Kidney capillary endothelial cell (primary cell): Measurements from ENCODE around the gene MTERF4.

ENCODE experiments used
- DNase-seq: peaks from one replicate; pipeline ENCODE4 v3.0.0-alpha.2; 2018; ENCODE audit warnings: low spot score

Gene MTERF4

GRCh38 chr2:241133436-241133820 is 31.3 kb upstream of the MTERF4 start:
- no peak for DNase-seq

GRCh38 chr2:241132538-241133435 is 30.7 kb upstream of the MTERF4 start:
- DNase-seq: no peak

DNA sequence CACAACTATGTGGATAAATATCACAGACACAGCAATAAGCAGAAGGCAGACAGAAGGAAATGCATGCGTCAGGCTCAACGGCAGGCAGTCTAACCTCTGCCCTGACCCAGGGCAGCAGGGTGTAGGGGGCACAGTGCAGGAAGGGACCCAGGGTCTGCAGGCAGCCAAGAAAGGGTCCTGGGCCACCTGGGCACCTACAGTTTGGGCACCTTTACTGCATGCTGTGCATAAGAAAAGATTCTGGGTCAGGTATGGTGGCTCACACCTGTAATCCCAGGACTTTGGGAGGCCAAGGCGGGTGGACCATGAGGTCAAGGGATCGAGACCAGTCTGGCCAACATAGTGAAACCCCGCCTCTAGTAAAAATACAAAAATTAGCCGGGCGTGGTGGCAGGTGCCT is 29.4 kb upstream of the MTERF4 start:
- DNase-seq: no peak

DNA sequence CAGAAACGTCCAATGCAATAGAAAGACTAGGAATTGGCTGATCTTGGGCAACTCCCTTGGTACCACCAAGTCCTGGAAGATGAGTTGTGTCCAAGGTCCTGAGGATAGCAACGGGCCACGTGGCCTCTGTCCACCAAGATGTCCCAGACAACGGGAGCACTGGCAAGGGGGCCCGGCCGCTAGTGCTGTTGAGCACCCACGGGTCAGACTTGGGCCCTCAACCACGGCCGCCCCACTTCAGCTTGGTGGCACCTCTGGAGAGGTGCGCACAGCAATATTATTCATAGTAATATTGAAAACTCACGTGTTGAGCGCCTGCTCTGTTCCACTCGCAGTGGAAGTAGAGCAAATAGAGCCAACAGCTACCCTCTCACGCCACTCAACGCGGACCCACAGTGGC is 28.2 kb upstream of the MTERF4 start:
- no peak for DNase-seq

- DNase-seq: no peak
Measured at GRCh38 chr2:241129086-241129871, 27.2 kb upstream of the MTERF4 start.

GRCh38 chr2:241128266-241128665 is 26.2 kb upstream of the MTERF4 start:
- DNase-seq: no peak

- no peak for DNase-seq
Measured at GRCh38 chr2:241126771-241127202, 24.7 kb upstream of the MTERF4 start.

- DNase-seq: no peak
Measured at GRCh38 chr2:241126201-241126611, 24.1 kb upstream of the MTERF4 start.

GRCh38 chr2:241125626-241126025 is 23.5 kb upstream of the MTERF4 start:
- no peak for DNase-seq

DNA sequence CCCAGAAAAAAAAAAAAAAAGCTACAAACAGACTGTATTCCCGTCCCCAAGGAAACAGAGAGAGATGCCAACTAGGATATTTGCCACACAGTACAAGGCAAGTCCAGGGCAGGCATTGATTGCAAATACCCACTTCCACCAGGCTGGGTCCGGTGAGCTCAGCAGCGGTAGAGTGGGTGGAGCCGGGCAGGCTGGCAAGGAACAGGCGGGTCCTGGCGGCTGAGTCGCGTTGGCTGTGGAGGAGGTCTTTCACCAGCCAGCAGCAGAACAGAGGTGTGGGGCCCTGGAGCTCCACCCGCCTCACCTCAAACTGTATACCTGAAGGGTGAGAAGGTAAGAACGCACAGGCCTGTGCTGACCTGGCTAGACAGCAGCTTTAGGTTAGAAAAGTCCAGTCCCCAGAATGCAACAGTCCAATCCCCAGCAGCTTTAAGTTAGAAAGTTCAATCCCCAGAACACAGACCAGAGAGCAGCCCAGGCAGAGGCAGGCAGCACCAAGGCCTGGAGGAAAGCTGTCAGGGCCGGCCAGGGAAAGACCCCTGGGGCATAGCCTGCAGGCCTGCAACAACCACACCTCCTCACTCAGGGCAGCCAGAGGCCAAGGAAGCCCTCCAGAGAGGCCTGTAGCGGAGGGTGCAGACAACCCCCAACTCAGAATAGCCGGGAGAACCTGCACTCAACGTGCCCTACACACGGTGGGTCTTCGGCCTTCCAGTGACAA is 21.9 kb upstream of the MTERF4 start:
- DNase-seq: no peak

DNA sequence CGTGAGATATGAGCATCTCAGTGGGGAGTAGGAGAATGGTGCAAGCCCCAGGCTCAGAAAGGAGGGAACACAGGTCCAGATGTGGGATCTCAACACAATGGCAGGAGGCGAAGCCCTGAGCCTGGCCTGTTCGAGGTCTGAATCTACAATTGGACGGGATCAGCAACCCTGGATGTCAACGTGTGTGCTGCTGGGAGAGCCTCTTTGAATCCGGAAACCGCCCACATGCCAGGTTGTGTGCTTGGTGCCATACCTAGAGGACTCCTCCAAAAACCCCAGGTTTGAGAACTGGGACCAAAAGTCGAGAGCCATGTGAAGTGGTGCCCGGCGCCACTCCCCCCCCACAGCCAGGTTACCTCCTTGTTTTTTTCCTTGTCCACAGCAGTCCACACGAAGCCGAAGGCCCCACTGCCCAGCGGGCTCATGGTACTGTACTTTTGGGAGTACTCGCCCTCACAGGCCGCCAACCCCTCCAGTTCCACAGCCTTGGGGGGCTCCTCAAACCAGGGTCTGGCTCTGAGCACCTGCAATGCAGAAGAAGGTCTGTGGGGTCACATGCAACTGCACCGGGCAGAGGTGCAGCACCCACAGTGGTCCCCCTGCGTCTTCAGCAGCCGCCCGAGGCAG is 20.4 kb upstream of the MTERF4 start:
- DNase-seq: no peak

DNA sequence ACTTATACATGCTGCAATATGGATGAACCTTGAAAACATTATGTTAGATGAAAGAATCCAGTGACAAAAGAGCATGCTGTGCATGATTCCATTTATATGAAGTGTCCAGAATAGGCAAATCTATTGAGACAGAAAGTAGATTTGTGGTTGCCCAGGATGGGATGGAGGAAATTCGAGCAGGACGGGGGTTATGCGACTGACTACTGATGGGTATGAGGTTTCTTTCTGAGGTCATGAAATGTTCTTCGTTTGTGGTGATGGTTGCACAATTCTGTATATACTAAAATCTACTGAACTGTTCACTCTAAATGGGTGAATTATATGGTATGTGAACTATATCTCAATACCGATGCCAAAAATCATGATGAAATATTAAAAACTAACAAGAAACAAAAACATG is 18.9 kb upstream of the MTERF4 start:
- no peak for DNase-seq

DNA sequence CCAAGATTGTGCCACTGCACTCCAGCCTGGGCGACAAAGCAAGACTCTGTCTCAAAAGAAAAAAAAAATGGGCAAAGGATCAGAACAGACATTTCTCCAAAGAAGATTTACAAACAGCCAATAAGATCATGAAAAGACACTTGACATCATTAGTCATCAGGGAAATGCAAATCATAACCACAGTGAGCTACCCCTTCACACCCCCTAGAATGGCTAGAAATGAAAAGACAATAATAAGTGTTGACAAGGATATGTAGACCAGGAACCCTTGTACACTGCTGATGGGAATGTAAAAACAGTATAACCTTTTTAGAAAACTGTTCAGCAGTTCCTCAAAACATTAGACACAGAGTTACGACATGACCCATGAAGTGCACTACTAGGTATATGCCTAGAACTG is 18.4 kb upstream of the MTERF4 start:
- no peak for DNase-seq

GRCh38 chr2:241118737-241119505 is 16.8 kb upstream of the MTERF4 start:
- DNase-seq: no peak

- DNase-seq: no peak
Measured at GRCh38 chr2:241116606-241117560, 14.8 kb upstream of the MTERF4 start.

DNA sequence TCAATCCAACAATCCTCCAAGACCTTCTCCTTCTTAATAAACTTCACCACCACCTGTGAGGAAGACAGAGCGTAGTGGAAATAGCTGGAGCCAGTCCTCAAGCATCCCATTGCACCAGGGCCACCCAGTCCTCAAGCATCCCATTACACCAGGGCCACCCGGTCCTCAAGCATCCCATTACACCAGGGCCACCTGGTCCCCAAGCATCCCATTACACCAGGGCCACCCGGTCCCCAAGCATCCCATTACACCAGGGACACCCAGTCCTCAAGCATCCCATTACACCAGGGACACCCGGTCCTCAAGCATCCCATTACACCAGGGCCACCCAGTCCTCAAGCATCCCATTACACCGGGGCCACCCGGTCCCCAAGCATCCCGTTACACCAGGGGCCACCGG is 13.3 kb upstream of the MTERF4 start:
- no peak for DNase-seq

DNA sequence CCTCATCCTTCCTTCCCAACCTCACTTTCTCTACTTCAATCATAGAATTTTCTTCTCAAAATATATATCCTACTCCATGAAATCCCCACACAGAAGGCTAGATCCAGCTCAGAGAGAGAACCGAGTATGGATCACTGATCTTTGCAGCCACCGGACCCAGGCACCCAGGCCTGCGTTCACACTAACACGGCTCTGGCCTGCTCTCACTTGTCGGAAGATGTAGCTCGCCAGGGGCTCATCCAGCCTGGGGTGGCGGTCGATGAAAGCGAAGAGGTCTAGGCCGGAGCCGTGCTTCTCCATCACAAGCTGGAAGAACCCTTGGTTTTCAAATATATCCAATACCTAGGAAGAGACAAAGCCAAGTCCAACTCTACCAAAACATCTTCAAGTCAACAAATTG is 12.7 kb upstream of the MTERF4 start:
- no peak for DNase-seq

DNA sequence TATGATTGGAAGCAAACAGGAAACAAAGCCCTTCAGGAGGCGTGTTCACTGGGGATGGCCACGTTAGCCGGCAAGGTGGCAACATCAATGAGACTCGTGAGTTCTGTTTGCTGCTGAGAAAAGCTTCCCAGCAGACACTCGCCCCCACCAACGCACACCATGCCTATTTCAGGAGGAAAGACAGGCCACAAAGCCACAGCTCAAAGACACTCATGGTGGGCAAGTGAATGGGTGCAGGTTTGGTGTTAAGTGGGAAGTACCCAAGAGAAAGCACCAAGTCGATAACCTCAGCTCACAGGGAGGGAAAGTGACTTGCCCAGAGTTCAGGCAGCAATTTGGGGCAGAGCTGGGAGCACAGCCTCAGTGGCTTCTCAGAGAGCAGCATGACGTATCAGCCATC is 10.5 kb upstream of the MTERF4 start:
- no peak for DNase-seq

- DNase-seq: no peak
Measured at GRCh38 chr2:241112046-241112445, 10.0 kb upstream of the MTERF4 start.

GRCh38 chr2:241111440-241111805 is 9.3 kb upstream of the MTERF4 start:
- no peak for DNase-seq
